Measurements from ENCODE around the gene GNAO1.
"Not testable (repeated sequence)": the region's sequence is repeated elsewhere in the genome, so short reads cannot be mapped to it uniquely, and the experiment has no call there.

The GNAO1 gene

GRCh38 chr16:56370875-56371659 lies 179.8 kb downstream of the GNAO1 start:
- no peak for DNase-seq

GRCh38 chr16:56371660-56371937 lies 180.3 kb downstream of the GNAO1 start:
- DNase-seq: no peak

- no peak for DNase-seq
These were observed 180.8 kb downstream of the GNAO1 start for GRCh38 chr16:56372013-56372634.

GRCh38 chr16:56373003-56373402 lies 181.7 kb downstream of the GNAO1 start:
- no peak for DNase-seq

GRCh38 chr16:56375792-56376191 lies 184.5 kb downstream of the GNAO1 start:
- not testable (repeated sequence) for DNase-seq

- DNase-seq: not testable (repeated sequence)
These were observed 187.8 kb downstream of the GNAO1 start for GRCh38 chr16:56379044-56379443.

GRCh38 chr16:56380778-56381485 lies 189.6 kb downstream of the GNAO1 start:
- not testable (repeated sequence) for DNase-seq

GRCh38 chr16:56382459-56382858 lies 191.2 kb downstream of the GNAO1 start:
- no peak for DNase-seq

- DNase-seq: peak; percentile 62
These were observed 191.6 kb downstream of the GNAO1 start for GRCh38 chr16:56382901-56383355.

GRCh38 chr16:56384074-56384721 lies 192.9 kb downstream of the GNAO1 start:
- DNase-seq: no peak

- peak; percentile 59 for DNase-seq
These were observed 196.1 kb downstream of the GNAO1 start for GRCh38 chr16:56387396-56387795.

GRCh38 chr16:56388209-56388608 lies 196.9 kb downstream of the GNAO1 start:
- DNase-seq: peak; percentile 31

- DNase-seq: peak; percentile 98
These were observed 198.3 kb downstream of the GNAO1 start for GRCh38 chr16:56389554-56389953.

- not testable (repeated sequence) for DNase-seq
These were observed 205.4 kb downstream of the GNAO1 start for GRCh38 chr16:56396724-56397123.

- no peak for DNase-seq
These were observed 207.8 kb downstream of the GNAO1 start for GRCh38 chr16:56399047-56399446.

GRCh38 chr16:56399486-56399885 lies 208.2 kb downstream of the GNAO1 start:
- DNase-seq: no peak

- no peak for DNase-seq
These were observed 209.2 kb downstream of the GNAO1 start for GRCh38 chr16:56400458-56400857.

GRCh38 chr16:56401482-56401881 lies 210.2 kb downstream of the GNAO1 start:
- no peak for DNase-seq

GRCh38 chr16:56405977-56406672 lies 214.8 kb downstream of the GNAO1 start:
- DNase-seq: no peak

Data from fibroblast of upper back skin (primary cell).